Measurements from ENCODE around the gene ALDH3B2. TPM values are rescaled to one million over a fixed set of nuclear protein-coding genes. Genes with fewer than 3 reads are reported as not detected.

Gene ALDH3B2
- total RNA-seq, 4 donors from 2014 or later, result not detected

DNA sequence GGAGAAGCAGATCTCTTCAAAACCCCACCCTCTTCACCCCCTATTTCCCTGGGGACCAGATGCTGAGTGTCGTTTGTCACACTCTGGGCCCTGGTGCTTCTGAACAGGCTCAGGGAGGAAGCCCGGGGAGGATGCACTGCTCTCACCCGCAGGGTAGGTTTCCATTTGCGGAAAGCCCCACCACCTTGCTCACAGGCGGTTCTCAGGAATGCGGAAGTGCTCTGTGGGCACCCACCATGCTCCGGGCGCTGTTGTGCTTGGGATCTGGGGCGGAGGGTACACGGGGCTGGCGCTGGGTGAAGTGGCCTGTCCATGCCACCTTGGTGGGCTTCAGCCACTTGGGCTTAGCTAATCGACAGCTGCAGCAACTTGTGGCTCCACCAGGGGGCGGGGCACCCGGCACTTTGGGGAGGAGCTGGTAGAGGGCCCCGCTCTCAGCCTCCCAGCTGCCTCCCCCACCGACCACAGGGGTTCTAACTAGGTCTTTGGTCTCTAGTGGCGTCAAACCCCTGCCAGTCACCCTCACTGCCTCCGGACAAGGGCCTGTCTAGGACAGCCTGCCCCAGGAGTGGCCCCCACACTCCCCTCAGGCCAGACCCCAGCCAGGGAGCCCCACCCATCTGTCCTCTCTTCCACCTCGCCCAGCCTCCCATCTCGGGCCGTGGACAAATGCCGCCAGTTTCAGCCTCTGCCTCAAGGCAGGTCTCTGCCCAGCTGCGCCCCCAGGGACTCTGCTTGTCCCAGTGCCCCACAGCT, 60.3 kb downstream of the ALDH3B2 start:
- H3K4me3 ChIP-seq, result peak overlapping the region; percentile 22 to 52 (median 44)
- H3K9me3 ChIP-seq, result no peaks in the 10 kb centered on the region
- peaks cover 0 to 5% of the 10 kb centered on the region in 2 donors for H3K27me3 ChIP-seq
- peaks cover 0 to 37% (median 0%) of the 10 kb centered on the region in 3 donors for H3K36me3 ChIP-seq
- TF ChIP-seq, protein P1, sequence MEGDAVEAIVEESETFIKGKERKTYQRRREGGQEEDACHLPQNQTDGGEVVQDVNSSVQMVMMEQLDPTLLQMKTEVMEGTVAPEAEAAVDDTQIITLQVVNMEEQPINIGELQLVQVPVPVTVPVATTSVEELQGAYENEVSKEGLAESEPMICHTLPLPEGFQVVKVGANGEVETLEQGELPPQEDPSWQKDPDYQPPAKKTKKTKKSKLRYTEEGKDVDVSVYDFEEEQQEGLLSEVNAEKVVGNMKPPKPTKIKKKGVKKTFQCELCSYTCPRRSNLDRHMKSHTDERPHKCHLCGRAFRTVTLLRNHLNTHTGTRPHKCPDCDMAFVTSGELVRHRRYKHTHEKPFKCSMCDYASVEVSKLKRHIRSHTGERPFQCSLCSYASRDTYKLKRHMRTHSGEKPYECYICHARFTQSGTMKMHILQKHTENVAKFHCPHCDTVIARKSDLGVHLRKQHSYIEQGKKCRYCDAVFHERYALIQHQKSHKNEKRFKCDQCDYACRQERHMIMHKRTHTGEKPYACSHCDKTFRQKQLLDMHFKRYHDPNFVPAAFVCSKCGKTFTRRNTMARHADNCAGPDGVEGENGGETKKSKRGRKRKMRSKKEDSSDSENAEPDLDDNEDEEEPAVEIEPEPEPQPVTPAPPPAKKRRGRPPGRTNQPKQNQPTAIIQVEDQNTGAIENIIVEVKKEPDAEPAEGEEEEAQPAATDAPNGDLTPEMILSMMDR (IDR thresholded peaks at IDR 0.05), result peak in 5 of 6 experiments; percentile 49 to 73 (median 56)
- peak in 1 of 2 donors; percentile 17 for TF ChIP-seq POLR2A (IDR thresholded peaks at IDR 0.05)
- peaks cover 0 to 16% (median 10%) of the 10 kb centered on the region in 4 donors for H3K4me1 ChIP-seq
- peak; percentile 73 to 93 (median 87) for DNase-seq
- H3K27ac ChIP-seq, result peak overlapping the region; percentile 70 to 91 (median 82)

DNA sequence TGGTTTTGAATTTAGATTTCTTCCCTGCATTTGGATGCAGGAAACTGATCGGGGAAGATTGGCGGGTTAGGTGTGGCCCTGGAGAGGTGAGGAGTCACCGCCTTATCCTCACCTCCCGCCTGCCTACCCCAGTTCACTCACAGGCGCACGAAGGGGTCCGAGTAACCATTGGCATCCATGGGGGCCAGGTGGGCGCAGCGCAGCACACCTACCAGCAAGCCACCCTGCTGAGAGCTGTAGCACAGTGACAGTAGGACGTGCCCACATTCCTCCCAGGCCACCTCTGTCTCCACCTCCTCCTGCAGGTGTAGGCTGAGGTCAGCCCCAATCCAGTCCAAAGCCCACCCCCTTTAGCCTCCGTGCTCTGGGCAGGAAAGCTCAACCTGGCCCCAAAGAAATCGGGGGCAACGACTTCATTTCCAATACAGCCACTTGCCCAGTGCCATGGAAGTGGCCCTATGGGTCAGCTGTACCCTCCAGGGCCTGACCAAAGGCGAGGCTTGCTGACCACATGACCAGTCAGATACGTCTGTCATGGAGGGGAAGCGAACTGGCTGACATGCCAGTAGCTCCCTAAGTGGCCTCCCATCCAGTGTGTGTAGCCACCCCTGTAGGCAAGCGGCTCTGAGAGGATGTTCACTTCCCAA, 61.0 kb downstream of the ALDH3B2 start:
- DNase-seq, result no peak
- Histone ChIP-seq H3K9me3 (no peaks in the 10 kb centered on the region), H3K27me3 (peaks cover 0 to 5% of the 10 kb centered on the region in 2 donors), H3K4me1 (peaks cover 0 to 16% (median 10%) of the 10 kb centered on the region in 4 donors), H3K27ac (peak overlapping the region; percentile 70 to 91 (median 82)), H3K4me3 (peak overlapping the region in 3 of 4 donors; percentile 42 to 52 (median 45)), H3K36me3 (peaks cover 0 to 44% (median 0%) of the 10 kb centered on the region in 3 donors)
- TF ChIP-seq, protein P1 (IDR thresholded peaks at IDR 0.05), result no peak
- TF ChIP-seq POLR2A (IDR thresholded peaks at IDR 0.05), result no peak

DNA sequence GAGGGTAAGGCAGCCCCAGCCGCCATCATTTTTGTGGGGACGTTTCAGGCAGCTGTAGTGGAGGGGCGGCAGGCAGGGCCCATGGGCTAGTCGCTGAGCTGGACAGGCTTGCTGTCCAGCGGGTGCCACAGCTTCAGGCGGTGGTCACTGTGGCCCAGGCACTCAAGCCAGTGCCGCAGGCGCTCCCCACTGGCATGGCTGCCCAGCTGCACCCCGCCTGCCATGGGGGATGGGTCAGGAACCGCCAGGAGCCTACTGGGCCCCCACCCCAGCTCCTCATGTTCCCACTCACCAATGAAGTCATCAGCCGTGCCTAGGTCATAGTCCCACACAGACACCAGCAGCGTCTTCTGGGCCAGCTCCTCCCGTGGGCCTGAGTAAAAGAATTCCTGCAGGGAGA, 61.7 kb downstream of the ALDH3B2 start:
- Histone ChIP-seq H3K4me3 (no peak overlapping the region), H3K27ac (no peak overlapping the region), H3K9me3 (no peaks in the 10 kb centered on the region), H3K27me3 (peaks cover 0 to 5% of the 10 kb centered on the region in 2 donors), H3K4me1 (peaks cover 0 to 21% (median 11%) of the 10 kb centered on the region in 4 donors), H3K36me3 (peaks cover 0 to 44% (median 0%) of the 10 kb centered on the region in 3 donors)
- DNase-seq, result no peak
- TF ChIP-seq POLR2A (IDR thresholded peaks at IDR 0.05), result no peak
- TF ChIP-seq, protein P1 (IDR thresholded peaks at IDR 0.05), result no peak

Small RNA genes within 50 kb of the gene (small RNA-seq; reads per million reads assigned to genes)
- gene RPL37P2, result 0 reads per million in 2 donors

Other genes with a start within 250 kb of the ALDH3B2 start
- 10 to 100 TPM; 58.0 to 88.3 (median 63.5) TPM for gene RPS6KB2, start 246.1 kb downstream of the ALDH3B2 start, total RNA-seq
- 10 to 100 TPM; 17.3 to 56.9 (median 21.7) TPM for gene PTPRCAP, start 236.9 kb downstream of the ALDH3B2 start, total RNA-seq
- gene CORO1B, start 231.1 kb downstream of the ALDH3B2 start, total RNA-seq, result 100 to 1,000 TPM in 3 of 4 donors, 10 to 100 TPM in 1; 68.5 to 161 (median 138) TPM
- not detected for gene GPR152, start 221.9 kb downstream of the ALDH3B2 start, total RNA-seq
- 1 to 10 TPM in 1 of 4 donors, under 1 TPM in 2, not detected in 1; 0.85 to 3.3 (median 0.94) TPM for gene CABP4, start 219.3 kb downstream of the ALDH3B2 start, total RNA-seq
- gene TMEM134, start 205.4 kb downstream of the ALDH3B2 start, total RNA-seq, result 100 to 1,000 TPM in 1 of 4 donors, 10 to 100 TPM in 3; 80.0 to 126 (median 86.1) TPM
- 10 to 100 TPM; 39.9 to 75.9 (median 58.4) TPM for gene AIP, start 191.6 kb downstream of the ALDH3B2 start, total RNA-seq
- gene PITPNM1, start 169.3 kb downstream of the ALDH3B2 start, total RNA-seq, result 100 to 1,000 TPM in 3 of 4 donors, 10 to 100 TPM in 1; 94.4 to 126 (median 109) TPM
- 10 to 100 TPM; 60.4 to 97.7 (median 77.2) TPM for gene CDK2AP2, start 166.5 kb downstream of the ALDH3B2 start, total RNA-seq
- gene CABP2, start 151.2 kb downstream of the ALDH3B2 start, total RNA-seq, result not detected
- 100 to 1,000 TPM; 237 to 451 (median 419) TPM for gene GSTP1, start 90.8 kb downstream of the ALDH3B2 start, total RNA-seq
- 100 to 1,000 TPM; 297 to 532 (median 329) TPM for gene NDUFV1, start 67.7 kb downstream of the ALDH3B2 start, total RNA-seq
- gene NUDT8, start 44.7 kb downstream of the ALDH3B2 start, total RNA-seq, result 10 to 100 TPM in 3 of 4 donors, 1 to 10 TPM in 1; 5.0 to 64.1 (median 45.4) TPM
- gene TBX10, start 34.9 kb downstream of the ALDH3B2 start, total RNA-seq, result 10 to 100 TPM in 3 of 4 donors, not detected in 1; 16.9 to 82.5 (median 64.1) TPM
- gene ACY3, start 23.9 kb downstream of the ALDH3B2 start, total RNA-seq, result 100 to 1,000 TPM in 2 of 4 donors, 10 to 100 TPM in 2; 12.4 to 176 (median 105) TPM

All from Peyer's patch (tissue), 4 donors.